Kidney (tissue), 14 donors: Measurements from ENCODE around the gene TRRAP. TPM values are rescaled to one million over a fixed set of nuclear protein-coding genes. Genes with fewer than 3 reads are reported as not detected.

Source experiments
- DNase-seq, 5 donors: peaks; one replicate each; pipeline ENCODE4 v3.0.0-alpha.2; 2013 to 2020
- FAIRE-seq: peaks from 2 replicates; lab custom pipeline; 2012; peaks lifted over from hg19 to GRCh38; lab: Jason Lieb, UNC
- H3K27ac ChIP-seq, 2 donors: one replicate each; pipeline ENCODE4 v1.7.0; 2013; ENCODE audit warnings: low read depth in 2 of 2, low read length in 2 of 2, inconsistent platforms in 1 of 2
- H3K27me3 ChIP-seq: one replicate; pipeline ENCODE4 v1.7.1; 2013; ENCODE audit warnings: low read length, inconsistent platforms; ENCODE audit not compliant: control insufficient read depth, insufficient read depth
- H3K36me3 ChIP-seq, 3 donors: one replicate each; pipeline versions ENCODE4 v1.7.0 to v1.7.1; 2013; ENCODE audit warnings: low read length in 3 of 3, control low read depth in 1 of 3, inconsistent platforms in 1 of 3; ENCODE audit not compliant: insufficient read depth in 3 of 3, control insufficient read depth in 2 of 3
- H3K4me1 ChIP-seq, 3 donors: one replicate each; pipeline versions ENCODE4 v1.7.0 to v1.7.1; 2013; ENCODE audit warnings: low read length in 3 of 3, inconsistent platforms in 1 of 3, low read depth in 1 of 3; ENCODE audit not compliant: control insufficient read depth in 2 of 3, insufficient read depth in 2 of 3
- H3K4me3 ChIP-seq, 3 donors: one replicate each; pipeline versions ENCODE4 v1.7.0 to v1.8.1; 2013; ENCODE audit warnings: low read length in 3 of 3, control low read depth in 1 of 3, inconsistent platforms in 1 of 3
- H3K9ac ChIP-seq, 3 donors: one replicate each; pipeline versions ENCODE4 v1.7.0 to v1.7.1; 2013; ENCODE audit warnings: low read length in 3 of 3, control low read depth in 1 of 3, inconsistent platforms in 1 of 3
- H3K9me3 ChIP-seq, 3 donors: one replicate each; pipeline versions ENCODE4 v1.7.0 to v1.7.1; 2013; ENCODE audit warnings: low read length in 3 of 3, control low read depth in 1 of 3, inconsistent platforms in 1 of 3; ENCODE audit not compliant: control insufficient read depth in 2 of 3, insufficient read depth in 1 of 3
- CTCF ChIP-seq: IDR thresholded peaks from 3 replicates; pipeline ENCODE4 v1.5.1; 2012; ENCODE audit warnings: mild to moderate bottlenecking, moderate library complexity, borderline replicate concordance; ENCODE audit not compliant: insufficient read depth; ENCODE audit errors: extremely low read depth
- intact Hi-C: fragments of 100-400 bp; cut with DNase I; formaldehyde crosslinking; loops from one replicate; pipeline ENCODE4 v1.11.1; 2022
- polyA plus RNA-seq: library from polyadenylated mRNA; stranded (reverse); fragments of 350-450 nt; fragmentation: Illumina TruSeq; extraction: RNeasy Lipid Tissue Mini Kit (QIAGEN cat#74804); gene quantifications from one replicate; pipeline ENCODE4 v1.2.3, GENCODE V29; 2014; ENCODE audit warnings: low read depth, low replicate concordance; ENCODE audit not compliant: insufficient read depth
- total RNA-seq: library from RNA; stranded (reverse); fragmentation: NEBNext Ultra II Directional; extraction: Animal tissue kit (Norgen Biotek cat#: 25700); gene quantifications from one replicate; pipeline ENCODE4 v1.2.1, GENCODE V29; 2021
- donor health status: control.
- donor health status: control.
- donor health status: control.
- donor health status: control.
- donor health status: control.
- donor health status: DM: yes; HTN: yes; CAD: no.
- donor health status: Normal renal cell carcinoma (clear cell type).

Gene TRRAP
- total and polyA plus RNA-seq, 2 donors from 2014 or later: 7.0 to 47.7 TPM

GRCh38 chr7:98964596-98964995 lies 86.3 kb downstream of the TRRAP start:
- intact Hi-C loops: no loop called here
- no peak for TF ChIP-seq CTCF
- H3K36me3 ChIP-seq: peaks cover 8 to 75% (median 48%) of the 10 kb centered on the region in 3 donors
- H3K9ac ChIP-seq: no peak overlapping the region
- H3K4me1 ChIP-seq: no peaks in the 10 kb centered on the region
- H3K27me3 ChIP-seq: no peaks in the 10 kb centered on the region
- no peak for DNase-seq
- no peak overlapping the region for H3K4me3 ChIP-seq
- no peak overlapping the region for H3K27ac ChIP-seq
- no peak for FAIRE-seq
- H3K9me3 ChIP-seq: no peaks in the 10 kb centered on the region

GRCh38 chr7:98968621-98969020 lies 90.3 kb downstream of the TRRAP start:
- DNase-seq (no peak), FAIRE-seq (no peak)
- Histone ChIP-seq H3K27ac (no peak overlapping the region), H3K36me3 (peaks cover 7 to 86% (median 59%) of the 10 kb centered on the region in 3 donors), H3K4me3 (no peak overlapping the region), H3K9ac (no peak overlapping the region), H3K4me1 (no peaks in the 10 kb centered on the region), H3K9me3 (no peaks in the 10 kb centered on the region), H3K27me3 (no peaks in the 10 kb centered on the region)
- TF ChIP-seq CTCF: no peak
- intact Hi-C loops: no loop called here

GRCh38 chr7:98969386-98969785 lies 91.1 kb downstream of the TRRAP start:
- Histone ChIP-seq H3K4me1 (no peaks in the 10 kb centered on the region), H3K9ac (no peak overlapping the region), H3K9me3 (no peaks in the 10 kb centered on the region), H3K27ac (no peak overlapping the region), H3K27me3 (no peaks in the 10 kb centered on the region), H3K4me3 (no peak overlapping the region), H3K36me3 (peaks cover 8 to 87% (median 60%) of the 10 kb centered on the region in 3 donors)
- intact Hi-C loops: no loop called here
- DNase-seq (no peak), FAIRE-seq (no peak)
- no peak for TF ChIP-seq CTCF

GRCh38 chr7:98970016-98970615 lies 91.8 kb downstream of the TRRAP start:
- FAIRE-seq (no peak), DNase-seq (no peak)
- no peaks in the 10 kb centered on the region for H3K9me3 ChIP-seq
- H3K36me3 ChIP-seq: peaks cover 2 to 86% (median 60%) of the 10 kb centered on the region in 3 donors
- no peaks in the 10 kb centered on the region for H3K27me3 ChIP-seq
- H3K9ac ChIP-seq: no peak overlapping the region
- no peak overlapping the region for H3K27ac ChIP-seq
- no peak overlapping the region for H3K4me3 ChIP-seq
- TF ChIP-seq CTCF: no peak
- no peaks in the 10 kb centered on the region for H3K4me1 ChIP-seq
- intact Hi-C loops: no loop called here
